H54 (cell line): ENCODE data around the gene GABRG3.

Experiments
- DNase-seq: peaks from one replicate; pipeline ENCODE4 v3.0.0; 2011; ENCODE audit warnings: low spot score, mixed read lengths; ENCODE audit not compliant: insufficient read length
- FAIRE-seq: peaks from 3 replicates; lab custom pipeline; 2011; peaks lifted over from hg19 to GRCh38; lab: Jason Lieb, UNC
- POLR2A ChIP-seq: IDR thresholded peaks from 2 replicates; pipeline ENCODE4 v1.6.1; 2011; ENCODE audit warnings: low read depth, mild to moderate bottlenecking, low read length

The GABRG3 gene

GRCh38 chr15:27457766-27458165 is 486.8 kb downstream of the GABRG3 start:
- FAIRE-seq (no peak), DNase-seq (no peak)
- no peak for TF ChIP-seq POLR2A

GRCh38 chr15:27458345-27459084 is 487.5 kb downstream of the GABRG3 start:
- DNase-seq (no peak), FAIRE-seq (no peak)
- TF ChIP-seq POLR2A, result no peak

- DNase-seq (no peak), FAIRE-seq (no peak)
- TF ChIP-seq POLR2A, result no peak
Measured at GRCh38 chr15:27459836-27460235, 488.9 kb downstream of the GABRG3 start.

- no peak for DNase-seq
- no peak for TF ChIP-seq POLR2A
- no peak for FAIRE-seq
Measured at GRCh38 chr15:27461181-27461580, 490.2 kb downstream of the GABRG3 start.

GRCh38 chr15:27463525-27464088 is 492.6 kb downstream of the GABRG3 start:
- DNase-seq (no peak), FAIRE-seq (no peak)
- TF ChIP-seq POLR2A, result no peak

GRCh38 chr15:27464941-27465612 is 494.1 kb downstream of the GABRG3 start:
- FAIRE-seq (no peak), DNase-seq (no peak)
- no peak for TF ChIP-seq POLR2A

GRCh38 chr15:27466758-27467157 is 495.8 kb downstream of the GABRG3 start:
- no peak for DNase-seq
- no peak for FAIRE-seq
- no peak for TF ChIP-seq POLR2A

- FAIRE-seq (no peak), DNase-seq (no peak)
- no peak for TF ChIP-seq POLR2A
Measured at GRCh38 chr15:27468151-27468591, 497.2 kb downstream of the GABRG3 start.

- no peak for TF ChIP-seq POLR2A
- DNase-seq (no peak), FAIRE-seq (no peak)
Measured at GRCh38 chr15:27473845-27474244, 502.9 kb downstream of the GABRG3 start.

GRCh38 chr15:27475395-27475794 is 504.4 kb downstream of the GABRG3 start:
- DNase-seq (no peak), FAIRE-seq (no peak)
- TF ChIP-seq POLR2A, result no peak

GRCh38 chr15:27479296-27480140 is 508.5 kb downstream of the GABRG3 start:
- DNase-seq (no peak), FAIRE-seq (no peak)
- no peak for TF ChIP-seq POLR2A

GRCh38 chr15:27480141-27480530 is 509.2 kb downstream of the GABRG3 start:
- DNase-seq (no peak), FAIRE-seq (no peak)
- TF ChIP-seq POLR2A, result no peak

- FAIRE-seq, result no peak
- TF ChIP-seq POLR2A, result no peak
- no peak for DNase-seq
Measured at GRCh38 chr15:27480642-27481041, 509.7 kb downstream of the GABRG3 start.

GRCh38 chr15:27481768-27482167 is 510.8 kb downstream of the GABRG3 start:
- no peak for TF ChIP-seq POLR2A
- DNase-seq (no peak), FAIRE-seq (no peak)

GRCh38 chr15:27482287-27482686 is 511.3 kb downstream of the GABRG3 start:
- DNase-seq (no peak), FAIRE-seq (no peak)
- TF ChIP-seq POLR2A, result no peak
